Naive thymus-derived CD8-positive, alpha-beta T cell (primary cell): ENCODE measurements around the gene SEMA3D. TPM values are rescaled to one million over a fixed set of nuclear protein-coding genes. Genes with fewer than 3 reads are reported as not detected.

Source experiments
- ATAC-seq, 2 donors: fragments of 150-1000 bp; cut with Tn5 transposase in 1 of 2; sonication (Bioruptor Pico), chemical (Tn5 transposase) in 1 of 2; 1 replicate in 1 of 2; 2 replicates in 1 of 2; pipeline ENCODE4 v1.10.0; 2021; ENCODE audit warnings: mild to moderate bottlenecking in 2 of 2, moderate library complexity in 2 of 2
- POLR2A ChIA-PET: fragments of 350-600 bp; sonication (Branson Sonifier 250); formaldehyde crosslinking; loops from one replicate; lab custom pipeline; 2021; ENCODE audit warnings: antibody characterized with exemption; lab: Charles Lee
- DNase-seq, 10 donors: peaks; one replicate each; pipeline versions ENCODE4 v3.0.0 to v3.0.0-alpha.2; 2020 to 2022
- H3K27ac Mint-ChIP-seq, 10 donors: one replicate each; pipeline ENCODE4 v1.8.0; 2020 to 2022; ENCODE audit warnings: mild to moderate bottlenecking in 10 of 10, mixed read lengths in 10 of 10, moderate library complexity in 4 of 10, inconsistent platforms in 1 of 10
- H3K27me3 Mint-ChIP-seq, 5 donors: one replicate each; pipeline ENCODE4 v1.8.0; 2021 to 2022; ENCODE audit warnings: mixed read lengths in 5 of 5
- H3K36me3 Mint-ChIP-seq, 3 donors: one replicate each; pipeline ENCODE4 v1.8.0; 2020 to 2022; ENCODE audit warnings: mixed read lengths in 3 of 3, mild to moderate bottlenecking in 2 of 3, inconsistent platforms in 1 of 3
- H3K4me1 Mint-ChIP-seq, 4 donors: one replicate each; pipeline ENCODE4 v1.8.0; 2021 to 2022; ENCODE audit warnings: mixed read lengths in 4 of 4
- H3K4me3 Mint-ChIP-seq, 10 donors: one replicate each; pipeline ENCODE4 v1.8.0; 2020 to 2022; ENCODE audit warnings: mild to moderate bottlenecking in 10 of 10, mixed read lengths in 10 of 10, moderate library complexity in 6 of 10, inconsistent platforms in 1 of 10
- H3K9me3 Mint-ChIP-seq, 9 donors: one replicate each; pipeline ENCODE4 v1.8.0; 2020 to 2022; ENCODE audit warnings: mixed read lengths in 9 of 9, mild to moderate bottlenecking in 3 of 9, inconsistent platforms in 1 of 9, moderate library complexity in 1 of 9
- polyA plus RNA-seq, 3 donors: library from polyadenylated mRNA; unstranded; fragments of 300-500 nt; fragmentation: Illumina TruSeq; gene quantifications; one replicate each; pipeline ENCODE4 v1.2.3, GENCODE V29; 2021
- total RNA-seq, 8 experiments: library from RNA in 2 of 8; stranded (reverse) in 2 of 8; gene quantifications; one replicate each; pipeline ENCODE4 v1.2.3 and lab custom pipeline; 2021 to 2026

Gene SEMA3D
- total and polyA plus RNA-seq, 5 experiments from 2014 or later = not detected

DNA sequence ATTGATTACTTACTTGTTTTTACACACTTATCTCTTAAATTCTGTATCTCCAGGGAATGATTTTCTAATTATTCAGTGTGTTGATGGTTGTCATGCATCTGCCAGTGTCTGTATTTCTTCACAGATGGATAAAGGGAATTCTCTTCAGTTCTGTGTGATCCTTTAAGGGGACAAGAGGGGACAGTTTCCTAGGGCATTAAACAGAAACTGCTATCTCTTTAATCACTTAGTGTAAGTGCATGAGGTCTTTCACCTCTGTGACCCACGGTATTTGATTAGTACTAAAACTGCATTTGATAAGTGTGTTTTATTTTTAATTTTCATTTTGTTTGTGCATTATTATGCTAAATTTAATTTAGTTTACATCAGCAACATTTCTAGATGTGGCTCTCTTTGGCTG is 26.6 kb upstream of the SEMA3D start:
- Mint-ChIP-seq H3K27ac (no peak overlapping the region), H3K27me3 (no peaks in the 10 kb centered on the region), H3K4me1 (no peaks in the 10 kb centered on the region), H3K36me3 (no peaks in the 10 kb centered on the region), H3K9me3 (no peaks in the 10 kb centered on the region), H3K4me3 (no peak overlapping the region)
- ATAC-seq (no peak), DNase-seq (no peak)
- POLR2A ChIA-PET = no interaction called here

DNA sequence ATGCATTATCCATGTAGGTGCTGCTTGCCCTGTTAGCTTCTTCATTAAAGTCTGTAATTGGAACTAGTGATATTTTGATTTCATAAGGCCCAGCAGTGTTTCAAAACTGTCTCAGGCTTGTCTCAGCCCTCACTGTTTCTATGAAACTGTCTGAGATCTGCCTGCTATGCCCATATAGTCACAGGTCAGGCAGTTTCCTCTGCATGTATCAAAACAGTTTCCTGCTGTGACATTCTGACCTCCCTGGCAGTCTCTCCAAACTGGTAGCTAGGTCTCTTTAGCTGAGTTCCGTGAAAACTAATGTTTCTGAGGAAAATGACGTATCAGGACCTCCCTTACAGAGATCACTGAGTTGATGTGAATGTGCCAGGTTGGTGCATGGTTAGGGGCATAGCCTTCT is 18.9 kb upstream of the SEMA3D start:
- ATAC-seq (peak in 1 of 2 donors; percentile 14), DNase-seq (no peak)
- Mint-ChIP-seq H3K9me3 (peaks cover 0 to 10% (median 2%) of the 10 kb centered on the region in 9 donors), H3K4me1 (no peaks in the 10 kb centered on the region), H3K4me3 (no peak overlapping the region), H3K27me3 (no peaks in the 10 kb centered on the region), H3K27ac (no peak overlapping the region), H3K36me3 (no peaks in the 10 kb centered on the region)
- POLR2A ChIA-PET = no interaction called here

DNA sequence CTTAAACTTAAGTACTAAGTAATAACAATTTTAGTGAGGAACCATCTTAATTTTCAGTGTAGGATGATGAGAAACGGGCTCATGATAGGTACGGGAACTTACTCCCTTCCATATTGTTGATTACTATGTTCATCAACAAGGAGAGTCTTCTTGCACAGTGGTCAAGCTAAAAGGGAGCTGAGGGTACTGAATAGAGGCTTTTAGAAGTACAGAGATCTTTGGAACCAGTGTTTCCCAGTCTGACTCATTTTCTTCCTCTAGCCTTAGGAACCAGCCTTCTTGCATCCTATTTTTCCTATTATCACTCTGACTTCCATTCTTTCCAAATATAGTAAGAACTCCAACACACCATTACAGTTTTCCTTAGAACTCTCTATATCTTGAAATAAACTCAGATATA is 17.6 kb upstream of the SEMA3D start:
- H3K9me3 Mint-ChIP-seq = peaks cover 0 to 10% (median 3%) of the 10 kb centered on the region in 9 donors
- ATAC-seq (no peak), DNase-seq (no peak)
- POLR2A ChIA-PET = no interaction called here
- no peaks in the 10 kb centered on the region for H3K4me1 Mint-ChIP-seq
- no peak overlapping the region for H3K4me3 Mint-ChIP-seq
- H3K36me3 Mint-ChIP-seq = no peaks in the 10 kb centered on the region
- peaks cover 0 to 3% (median 0%) of the 10 kb centered on the region in 5 donors for H3K27me3 Mint-ChIP-seq
- no peak overlapping the region for H3K27ac Mint-ChIP-seq

DNA sequence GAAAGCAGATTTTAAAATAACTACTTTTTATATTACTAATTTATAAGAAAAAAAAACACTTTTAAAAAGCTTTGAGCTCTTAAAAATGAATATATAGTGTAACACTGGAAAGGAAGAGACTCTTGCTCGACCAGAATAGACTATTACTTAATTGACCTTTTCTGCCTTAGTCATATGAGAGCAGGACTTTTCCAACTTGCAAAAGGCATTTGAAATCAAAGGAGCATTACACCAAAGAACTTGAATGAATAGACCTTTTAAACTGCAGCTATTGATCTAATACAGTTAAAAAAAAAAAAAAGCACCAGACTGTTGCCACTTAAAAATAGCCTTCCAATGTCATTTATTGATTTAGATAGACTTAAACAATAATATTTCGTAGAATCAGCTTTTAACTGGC is 17.2 kb upstream of the SEMA3D start:
- Mint-ChIP-seq H3K4me1 (no peaks in the 10 kb centered on the region), H3K27me3 (peaks cover 0 to 3% (median 0%) of the 10 kb centered on the region in 5 donors), H3K27ac (no peak overlapping the region), H3K36me3 (no peaks in the 10 kb centered on the region), H3K4me3 (no peak overlapping the region), H3K9me3 (peaks cover 0 to 10% (median 3%) of the 10 kb centered on the region in 9 donors)
- POLR2A ChIA-PET = no interaction called here
- ATAC-seq (no peak), DNase-seq (no peak)

DNA sequence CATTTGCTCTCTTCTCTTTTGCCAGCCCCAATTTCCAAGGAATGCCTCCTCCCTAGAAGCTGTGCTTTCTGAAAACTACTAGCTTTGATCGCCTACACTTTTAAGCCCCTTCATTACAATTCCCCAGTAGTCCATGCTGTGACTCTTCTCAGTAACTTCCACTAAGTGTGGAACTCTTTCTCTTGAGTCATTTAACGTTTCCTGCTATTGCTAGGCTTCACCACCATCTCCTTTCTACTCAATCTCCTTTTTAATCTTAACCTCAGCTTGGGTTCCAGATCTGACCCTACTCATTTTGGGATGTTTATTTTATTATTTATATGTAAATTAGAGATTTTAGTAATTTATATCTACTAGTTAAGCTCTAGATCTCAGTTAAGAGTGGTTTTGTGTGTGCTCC is 14.4 kb upstream of the SEMA3D start:
- H3K27me3 Mint-ChIP-seq = peaks cover 0 to 3% (median 0%) of the 10 kb centered on the region in 5 donors
- POLR2A ChIA-PET = no interaction called here
- no peaks in the 10 kb centered on the region for H3K4me1 Mint-ChIP-seq
- no peak overlapping the region for H3K4me3 Mint-ChIP-seq
- no peak overlapping the region for H3K27ac Mint-ChIP-seq
- H3K9me3 Mint-ChIP-seq = peaks cover 0 to 13% (median 3%) of the 10 kb centered on the region in 9 donors
- no peak for ATAC-seq
- no peak for DNase-seq
- no peaks in the 10 kb centered on the region for H3K36me3 Mint-ChIP-seq

DNA sequence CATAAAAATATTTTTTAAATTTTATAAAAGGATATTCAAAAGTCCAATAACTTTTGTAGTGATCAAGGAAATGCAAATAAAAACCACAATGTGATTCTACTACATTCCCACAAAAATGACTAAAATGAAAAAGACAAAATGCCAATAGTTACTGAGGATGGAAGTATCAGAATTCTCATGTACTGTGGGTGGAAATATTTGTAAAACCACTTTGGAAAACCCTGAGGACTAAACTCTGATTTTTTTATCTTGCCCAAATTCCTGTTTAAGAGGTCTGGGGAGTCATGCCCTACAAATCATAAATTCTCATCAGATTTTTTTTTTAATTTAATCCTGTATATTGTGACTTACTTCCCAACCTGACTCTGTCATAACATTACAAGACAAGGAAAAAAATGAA is 9.8 kb upstream of the SEMA3D start:
- ATAC-seq = no peak
- no peak overlapping the region for H3K4me3 Mint-ChIP-seq
- H3K4me1 Mint-ChIP-seq = no peaks in the 10 kb centered on the region
- no peak for DNase-seq
- peaks cover 0 to 6% (median 0%) of the 10 kb centered on the region in 5 donors for H3K27me3 Mint-ChIP-seq
- no peaks in the 10 kb centered on the region for H3K36me3 Mint-ChIP-seq
- POLR2A ChIA-PET = no interaction called here
- no peak overlapping the region for H3K27ac Mint-ChIP-seq
- peaks cover 0 to 9% (median 3%) of the 10 kb centered on the region in 9 donors for H3K9me3 Mint-ChIP-seq

DNA sequence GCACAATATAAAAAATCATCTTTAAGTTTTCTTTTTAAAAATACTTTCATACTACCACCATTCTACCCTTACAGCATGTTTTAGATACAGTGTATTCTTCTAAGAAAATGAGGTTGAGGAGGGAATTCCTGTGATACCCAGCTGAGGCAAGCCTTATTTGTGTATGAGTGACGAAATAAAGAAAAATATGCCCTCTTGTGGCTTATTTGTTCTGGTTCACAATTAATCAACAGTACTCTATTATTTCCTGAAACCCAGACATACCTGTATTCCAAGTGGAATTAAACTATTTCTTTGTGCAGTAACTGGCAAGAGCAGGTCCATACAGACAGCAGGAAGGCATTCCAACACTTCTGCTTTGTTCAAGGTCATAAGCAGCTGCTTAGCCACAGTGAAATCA is 4.5 kb upstream of the SEMA3D start:
- Mint-ChIP-seq H3K36me3 (no peaks in the 10 kb centered on the region), H3K9me3 (peaks cover 0 to 8% (median 0%) of the 10 kb centered on the region in 9 donors), H3K4me3 (no peak overlapping the region), H3K4me1 (peaks cover 0 to 2% (median 0%) of the 10 kb centered on the region in 4 donors), H3K27me3 (peaks cover 4 to 27% (median 12%) of the 10 kb centered on the region in 5 donors), H3K27ac (no peak overlapping the region)
- ATAC-seq (no peak), DNase-seq (no peak)
- POLR2A ChIA-PET = no interaction called here

DNA sequence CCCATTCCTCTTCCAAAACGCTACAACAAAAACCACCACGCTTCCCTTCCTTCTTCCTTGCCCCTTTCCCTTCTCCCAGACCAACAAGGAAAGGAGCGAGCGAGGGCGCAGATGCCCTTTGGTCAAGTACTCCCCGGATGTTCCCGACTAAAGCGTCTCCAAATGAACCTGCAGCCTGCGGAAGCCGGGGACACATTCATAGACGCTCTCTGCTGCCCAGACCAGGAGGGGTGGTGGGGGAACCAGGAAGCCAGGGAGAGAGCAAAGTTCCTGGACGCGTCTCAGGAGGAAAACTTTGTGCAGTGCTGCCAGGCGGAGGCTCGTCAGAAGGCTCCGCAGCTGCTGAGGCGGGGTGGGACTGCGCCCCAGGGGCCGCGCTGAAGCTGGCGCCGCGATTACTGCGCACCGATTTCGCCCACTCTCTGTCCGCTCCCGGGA is 754 bp downstream of the SEMA3D start:
- DNase-seq (peak in 1 of 10 donors; percentile 37), ATAC-seq (no peak)
- POLR2A ChIA-PET = no interaction called here
- Mint-ChIP-seq H3K27ac (no peak overlapping the region), H3K4me1 (peaks cover 0 to 6% (median 2%) of the 10 kb centered on the region in 4 donors), H3K36me3 (no peaks in the 10 kb centered on the region), H3K4me3 (peak overlapping the region in 2 of 10 donors; percentile 21 to 60), H3K9me3 (peaks cover 0 to 3% (median 0%) of the 10 kb centered on the region in 9 donors), H3K27me3 (peaks cover 8 to 49% (median 31%) of the 10 kb centered on the region in 5 donors)

DNA sequence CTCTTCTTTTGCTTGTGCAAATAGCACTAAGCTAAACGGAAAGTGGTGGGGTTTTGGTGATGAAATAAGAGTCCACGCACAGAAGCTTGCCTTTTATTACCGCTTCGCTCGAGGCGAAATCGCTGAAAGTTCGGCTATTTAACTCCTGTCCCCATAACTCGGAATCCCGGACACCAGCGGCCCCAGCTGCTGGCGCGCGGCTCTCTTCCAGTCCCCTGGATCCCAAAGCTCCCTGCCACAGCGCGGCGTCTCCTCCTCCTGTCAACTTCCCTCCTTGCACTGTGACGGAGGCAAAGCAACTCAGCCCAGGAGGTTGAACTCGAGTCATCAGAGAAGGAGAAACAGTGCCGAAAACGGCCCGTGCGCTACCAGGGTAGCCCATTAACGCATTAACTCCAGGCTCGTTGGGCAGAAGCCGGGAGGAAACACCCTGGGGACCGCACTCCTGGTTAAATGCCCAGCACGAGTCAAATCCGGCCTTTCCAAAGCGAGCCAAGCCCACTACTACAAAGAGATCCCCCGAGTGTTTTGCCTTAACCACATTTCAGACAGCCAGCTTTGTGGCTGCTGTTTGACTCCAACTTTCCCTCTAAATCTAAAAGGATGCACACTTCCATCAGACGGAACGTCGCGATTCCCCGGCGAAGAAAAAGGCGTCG is 1.3 kb downstream of the SEMA3D start:
- H3K9me3 Mint-ChIP-seq = peaks cover 0 to 3% (median 0%) of the 10 kb centered on the region in 9 donors
- ATAC-seq = no peak

DNA sequence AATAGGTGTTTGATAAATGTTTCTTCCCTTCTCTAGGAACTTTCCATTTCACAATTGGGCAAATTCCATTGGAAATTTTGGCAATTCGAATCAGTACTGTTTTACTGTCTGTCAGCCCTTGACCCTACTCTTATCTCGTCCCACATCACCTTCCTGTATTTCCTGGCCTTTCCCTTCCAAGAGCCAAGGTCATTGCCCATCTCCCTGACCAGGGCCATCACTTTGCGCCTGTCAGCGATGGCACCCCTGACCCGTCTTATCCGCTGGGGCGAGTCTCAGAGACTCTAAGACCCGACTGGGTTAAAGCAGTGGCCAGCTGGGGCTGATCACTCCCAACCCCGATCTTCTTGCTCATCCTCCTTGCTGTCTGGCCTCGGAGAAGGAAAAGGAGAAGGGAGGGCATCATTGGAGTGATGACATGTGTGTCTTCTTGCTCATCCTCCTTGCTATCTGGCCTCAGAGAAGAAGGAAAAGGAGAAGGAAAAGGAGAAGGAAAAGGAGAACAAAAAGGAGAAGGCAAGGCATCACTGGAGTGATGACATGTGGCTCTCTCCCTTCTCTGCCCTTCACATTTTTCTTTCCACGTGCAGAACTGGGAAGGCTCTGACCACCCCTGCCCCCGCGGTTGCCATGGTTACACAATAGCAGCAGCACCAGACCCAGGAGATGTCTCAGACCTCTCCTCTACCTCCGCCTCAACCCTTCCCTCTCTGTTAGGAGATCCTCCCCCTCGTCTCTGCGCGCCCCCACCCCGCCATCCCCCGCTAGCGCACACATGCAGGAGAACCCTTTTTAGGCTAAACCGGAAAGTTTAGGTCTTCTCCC is 2.0 kb downstream of the SEMA3D start:
- Mint-ChIP-seq H3K27ac (no peak overlapping the region), H3K9me3 (peaks cover 0 to 7% (median 4%) of the 10 kb centered on the region in 9 donors), H3K4me1 (peaks cover 0 to 6% (median 2%) of the 10 kb centered on the region in 4 donors), H3K27me3 (peaks cover 8 to 49% (median 31%) of the 10 kb centered on the region in 5 donors), H3K4me3 (no peak overlapping the region), H3K36me3 (no peaks in the 10 kb centered on the region)
- ATAC-seq (no peak), DNase-seq (peak in 1 of 10 donors; percentile 26)
- POLR2A ChIA-PET = no interaction called here

More for the DNA sequence above, 1.3 kb downstream of the SEMA3D start:
- DNase-seq = peak in 1 of 10 donors; percentile 50
- peak overlapping the region in 2 of 10 donors; percentile 21 to 60 for H3K4me3 Mint-ChIP-seq
- H3K27me3 Mint-ChIP-seq = peaks cover 8 to 49% (median 31%) of the 10 kb centered on the region in 5 donors
- H3K4me1 Mint-ChIP-seq = peaks cover 0 to 6% (median 2%) of the 10 kb centered on the region in 4 donors
- POLR2A ChIA-PET = no interaction called here
- H3K36me3 Mint-ChIP-seq = no peaks in the 10 kb centered on the region
- no peak overlapping the region for H3K27ac Mint-ChIP-seq

DNA sequence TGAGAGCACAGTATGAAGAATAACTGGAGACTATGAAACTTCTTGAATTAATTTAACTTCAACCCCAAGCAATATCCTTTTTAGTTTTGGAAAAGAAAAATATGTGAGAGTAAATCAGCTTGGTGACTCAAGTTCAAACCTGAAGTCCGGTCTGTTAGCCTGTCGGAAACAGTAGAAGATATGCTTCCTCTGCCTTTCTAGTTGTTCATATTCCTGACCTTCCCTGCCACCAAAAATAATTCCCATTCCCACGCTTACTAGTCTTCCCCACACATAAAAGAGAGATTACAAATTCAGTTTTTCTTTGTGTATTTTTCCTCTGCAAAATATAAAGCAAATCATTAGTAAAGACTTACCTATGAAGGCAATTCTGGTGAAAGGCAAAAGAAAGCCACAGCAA is 3.6 kb downstream of the SEMA3D start:
- Mint-ChIP-seq H3K9me3 (peaks cover 0 to 11% (median 6%) of the 10 kb centered on the region in 9 donors), H3K4me3 (no peak overlapping the region), H3K4me1 (peaks cover 0 to 6% (median 2%) of the 10 kb centered on the region in 4 donors), H3K27ac (no peak overlapping the region), H3K27me3 (peaks cover 8 to 42% (median 31%) of the 10 kb centered on the region in 5 donors), H3K36me3 (peaks cover 0 to 2% (median 0%) of the 10 kb centered on the region in 3 donors)
- POLR2A ChIA-PET = no interaction called here
- DNase-seq (no peak), ATAC-seq (no peak)

DNA sequence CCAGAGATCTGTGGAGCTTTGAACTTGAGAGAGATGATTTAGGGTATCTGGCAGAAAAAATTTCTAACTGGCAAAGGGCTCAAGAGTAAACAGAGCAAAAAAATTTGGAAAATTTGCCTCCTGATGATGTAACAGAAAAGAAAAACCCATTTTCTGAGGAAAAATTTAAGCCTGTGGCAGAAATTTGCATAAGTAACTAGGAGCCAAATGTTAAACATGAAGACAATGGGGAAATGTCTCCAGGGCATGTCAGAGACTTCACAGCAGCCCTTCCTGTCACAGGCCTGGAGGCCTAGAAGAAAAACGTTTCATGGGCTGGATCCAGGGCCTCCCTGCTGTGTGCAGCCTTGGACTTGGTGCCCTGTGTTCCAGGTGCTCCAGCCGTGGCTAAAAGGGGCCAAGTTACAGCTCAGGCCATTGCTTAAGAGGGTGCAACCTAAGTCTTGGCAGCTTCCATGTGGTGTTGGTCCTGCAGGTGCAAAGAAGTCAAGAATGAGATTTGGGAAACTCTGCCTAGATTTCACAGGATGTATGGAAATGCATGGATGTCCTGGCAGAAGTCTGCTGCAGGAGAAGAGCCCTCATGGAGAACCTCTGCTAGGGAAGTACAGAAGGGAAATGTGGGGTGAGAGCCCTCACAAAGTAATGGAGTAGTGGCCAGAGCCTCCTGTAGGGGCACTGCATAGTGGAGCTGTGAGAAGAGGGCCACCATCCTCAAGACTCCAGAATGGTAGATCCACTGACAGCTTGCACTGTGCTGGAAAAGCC is 8.1 kb downstream of the SEMA3D start:
- ATAC-seq = no peak
- no peak for DNase-seq
- POLR2A ChIA-PET = no interaction called here
- no peaks in the 10 kb centered on the region for H3K4me1 Mint-ChIP-seq
- peaks cover 0 to 22% (median 7%) of the 10 kb centered on the region in 9 donors for H3K9me3 Mint-ChIP-seq
- peaks cover 0 to 7% (median 0%) of the 10 kb centered on the region in 5 donors for H3K27me3 Mint-ChIP-seq
- H3K4me3 Mint-ChIP-seq = no peak overlapping the region
- no peak overlapping the region for H3K27ac Mint-ChIP-seq
- peaks cover 0 to 5% (median 0%) of the 10 kb centered on the region in 3 donors for H3K36me3 Mint-ChIP-seq
